ENCODE data around the gene FOXI3.

FOXI3 gene

GRCh38 chr2:88481691-88482336, 29.3 kb upstream of the FOXI3 start (continued):
- TF ChIP-seq ZNF529 (tag by site-specific recombination; IDR thresholded peaks at IDR 0.05; ENCODE audit: insufficient replicate concordance) = no peak
- no peak for TF ChIP-seq KLF9 (tag by site-specific recombination; IDR thresholded peaks at IDR 0.05; ENCODE audit: low read depth)
- TF ChIP-seq ZNF174 (tag by site-specific recombination; IDR thresholded peaks at IDR 0.05) = no peak
- no peak for TF ChIP-seq SP3 (tag by site-specific recombination; IDR thresholded peaks at IDR 0.05)
- TF ChIP-seq ZNF600 (tag by site-specific recombination; IDR thresholded peaks at IDR 0.05) = no peak
- TF ChIP-seq ZNF175 (tag by site-specific recombination; IDR thresholded peaks at IDR 0.05) = no peak
- no peak for TF ChIP-seq ZNF211 (tag by site-specific recombination; IDR thresholded peaks at IDR 0.05; ENCODE audit: low read depth)
- no peak for TF ChIP-seq EGR2 (tag by site-specific recombination; IDR thresholded peaks at IDR 0.05; ENCODE audit: low read depth)
- no peak for TF ChIP-seq PRDM2 (tag by site-specific recombination; IDR thresholded peaks at IDR 0.05; ENCODE audit: borderline replicate concordance)
- no peak for TF ChIP-seq ZNF785 (tag by site-specific recombination; IDR thresholded peaks at IDR 0.05)
- TF ChIP-seq, protein P1, sequence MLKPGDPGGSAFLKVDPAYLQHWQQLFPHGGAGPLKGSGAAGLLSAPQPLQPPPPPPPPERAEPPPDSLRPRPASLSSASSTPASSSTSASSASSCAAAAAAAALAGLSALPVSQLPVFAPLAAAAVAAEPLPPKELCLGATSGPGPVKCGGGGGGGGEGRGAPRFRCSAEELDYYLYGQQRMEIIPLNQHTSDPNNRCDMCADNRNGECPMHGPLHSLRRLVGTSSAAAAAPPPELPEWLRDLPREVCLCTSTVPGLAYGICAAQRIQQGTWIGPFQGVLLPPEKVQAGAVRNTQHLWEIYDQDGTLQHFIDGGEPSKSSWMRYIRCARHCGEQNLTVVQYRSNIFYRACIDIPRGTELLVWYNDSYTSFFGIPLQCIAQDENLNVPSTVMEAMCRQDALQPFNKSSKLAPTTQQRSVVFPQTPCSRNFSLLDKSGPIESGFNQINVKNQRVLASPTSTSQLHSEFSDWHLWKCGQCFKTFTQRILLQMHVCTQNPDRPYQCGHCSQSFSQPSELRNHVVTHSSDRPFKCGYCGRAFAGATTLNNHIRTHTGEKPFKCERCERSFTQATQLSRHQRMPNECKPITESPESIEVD (tag by site-specific recombination; IDR thresholded peaks at IDR 0.05) = peak; percentile 64; the same call in 1 of the 2 replicates
- no peak for TF ChIP-seq ZNF394 (tag by site-specific recombination; IDR thresholded peaks at IDR 0.05; ENCODE audit: borderline replicate concordance)
- peak; percentile 90 for TF ChIP-seq SCRT2 (tag by site-specific recombination; IDR thresholded peaks at IDR 0.05)
- TF ChIP-seq ZNF114 (tag by site-specific recombination; IDR thresholded peaks at IDR 0.05) = no peak
- no peak for TF ChIP-seq WT1 (tag by site-specific recombination; IDR thresholded peaks at IDR 0.05)
- peak; percentile 94 for TF ChIP-seq ZNF629 (tag by site-specific recombination; IDR thresholded peaks at IDR 0.05)
- no peak for TF ChIP-seq ZNF214 (tag by site-specific recombination; IDR thresholded peaks at IDR 0.05; ENCODE audit: borderline replicate concordance)
- TF ChIP-seq ZNF549 (tag by site-specific recombination; IDR thresholded peaks at IDR 0.05) = no peak
- TF ChIP-seq GLI2 (tag by site-specific recombination; IDR thresholded peaks at IDR 0.05; ENCODE audit: borderline replicate concordance, low read depth) = 0 out of 2 replicates have a peak, but pooled peaks have one; percentile 51
- TF ChIP-seq ZSCAN30 (tag by site-specific recombination; IDR thresholded peaks at IDR 0.05) = no peak
- TF ChIP-seq SCRT1 (tag by site-specific recombination; IDR thresholded peaks at IDR 0.05; ENCODE audit: borderline replicate concordance) = peak; percentile 51; the same call in 1 of the 2 replicates
- peak; percentile 93 for TF ChIP-seq OSR2 (tag by site-specific recombination; IDR thresholded peaks at IDR 0.05)
- TF ChIP-seq ZNF24 (tag by site-specific recombination; IDR thresholded peaks at IDR 0.05) = no peak
- no peak for TF ChIP-seq ZNF561 (tag by site-specific recombination; IDR thresholded peaks at IDR 0.05; ENCODE audit: borderline replicate concordance)
- TF ChIP-seq GLI4 (tag by site-specific recombination; IDR thresholded peaks at IDR 0.05) = no peak
- TF ChIP-seq ZSCAN18 (tag by site-specific recombination; IDR thresholded peaks at IDR 0.05) = no peak
- TF ChIP-seq ZNF155 (tag by site-specific recombination; IDR thresholded peaks at IDR 0.05) = no peak
- TF ChIP-seq, protein P2, sequence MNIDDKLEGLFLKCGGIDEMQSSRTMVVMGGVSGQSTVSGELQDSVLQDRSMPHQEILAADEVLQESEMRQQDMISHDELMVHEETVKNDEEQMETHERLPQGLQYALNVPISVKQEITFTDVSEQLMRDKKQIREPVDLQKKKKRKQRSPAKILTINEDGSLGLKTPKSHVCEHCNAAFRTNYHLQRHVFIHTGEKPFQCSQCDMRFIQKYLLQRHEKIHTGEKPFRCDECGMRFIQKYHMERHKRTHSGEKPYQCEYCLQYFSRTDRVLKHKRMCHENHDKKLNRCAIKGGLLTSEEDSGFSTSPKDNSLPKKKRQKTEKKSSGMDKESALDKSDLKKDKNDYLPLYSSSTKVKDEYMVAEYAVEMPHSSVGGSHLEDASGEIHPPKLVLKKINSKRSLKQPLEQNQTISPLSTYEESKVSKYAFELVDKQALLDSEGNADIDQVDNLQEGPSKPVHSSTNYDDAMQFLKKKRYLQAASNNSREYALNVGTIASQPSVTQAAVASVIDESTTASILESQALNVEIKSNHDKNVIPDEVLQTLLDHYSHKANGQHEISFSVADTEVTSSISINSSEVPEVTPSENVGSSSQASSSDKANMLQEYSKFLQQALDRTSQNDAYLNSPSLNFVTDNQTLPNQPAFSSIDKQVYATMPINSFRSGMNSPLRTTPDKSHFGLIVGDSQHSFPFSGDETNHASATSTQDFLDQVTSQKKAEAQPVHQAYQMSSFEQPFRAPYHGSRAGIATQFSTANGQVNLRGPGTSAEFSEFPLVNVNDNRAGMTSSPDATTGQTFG (tag by site-specific recombination; IDR thresholded peaks at IDR 0.05; ENCODE audit: borderline replicate concordance) = no peak
- TF ChIP-seq ZNF544 (tag by site-specific recombination; IDR thresholded peaks at IDR 0.05) = no peak
